Choroid plexus epithelial cell (primary cell): ENCODE results near the gene FA2H.

Experiments used
- DNase-seq: peaks from one replicate; pipeline ENCODE4 v3.0.0-alpha.2; 2010; ENCODE audit warnings: low read depth
- H3K4me3 ChIP-seq: 2 replicates; pipeline ENCODE4 v1.5.1; 2011; ENCODE audit warnings: low read depth, mild to moderate bottlenecking, control low read depth, low read length, moderate library complexity
- CTCF ChIP-seq: conservative IDR thresholded peaks from 2 replicates; pipeline ENCODE4 v1.5.1; 2011; ENCODE audit warnings: low read depth, mild to moderate bottlenecking, control low read depth, inconsistent platforms, low read length, moderate library complexity

The FA2H gene

GRCh38 chr16:74759564-74759963 lies 15.1 kb downstream of the FA2H start:
- no peak for TF ChIP-seq CTCF
- no peak overlapping the region for H3K4me3 ChIP-seq
- no peak for DNase-seq

- no peak overlapping the region for H3K4me3 ChIP-seq
- DNase-seq: no peak
- TF ChIP-seq CTCF: no peak
Measured at GRCh38 chr16:74758801-74759200, 15.8 kb downstream of the FA2H start.

- no peak for TF ChIP-seq CTCF
- H3K4me3 ChIP-seq: no peak overlapping the region
- DNase-seq: no peak
Measured at GRCh38 chr16:74757349-74757748, 17.3 kb downstream of the FA2H start.

GRCh38 chr16:74756203-74756602 lies 18.4 kb downstream of the FA2H start:
- DNase-seq: no peak
- no peak for TF ChIP-seq CTCF
- no peak overlapping the region for H3K4me3 ChIP-seq

- TF ChIP-seq CTCF: no peak
Measured at GRCh38 chr16:74753180-74753579, 21.4 kb downstream of the FA2H start.

GRCh38 chr16:74752756-74753155 lies 21.9 kb downstream of the FA2H start:
- no peak for TF ChIP-seq CTCF
- DNase-seq: no peak
- no peak overlapping the region for H3K4me3 ChIP-seq

More at GRCh38 chr16:74753180-74753579, 21.4 kb downstream of the FA2H start:
- no peak for DNase-seq
- no peak overlapping the region for H3K4me3 ChIP-seq

- no peak for DNase-seq
- no peak overlapping the region for H3K4me3 ChIP-seq
- no peak for TF ChIP-seq CTCF
Measured at GRCh38 chr16:74752258-74752657, 22.4 kb downstream of the FA2H start.
